DND-41 (cell line): ENCODE measurements around the gene SOCS7.

Source experiments
- ATAC-seq: fragments of 200-7000 bp; cut with Tn5 transposase; 3 replicates; pipeline ENCODE4 v1.9.1; 2021; ENCODE audit warnings: low read depth; ENCODE audit not compliant: insufficient read depth
- DNase-seq: peaks from one replicate; pipeline ENCODE4 v3.0.0-alpha.2; 2020
- H2AFZ ChIP-seq: 2 replicates; pipeline ENCODE4 v1.6.0; 2012; ENCODE audit warnings: low read depth, low read length
- H3K27ac ChIP-seq: 2 replicates; pipeline ENCODE4 v1.5.1; 2012; ENCODE audit warnings: low read length, inconsistent platforms
- H3K27me3 ChIP-seq: fragments of 200-600 bp; sonication (generic); 2 replicates; pipeline ENCODE4 v1.6.0; 2012; ENCODE audit warnings: low read length, mild to moderate bottlenecking, inconsistent platforms; ENCODE audit not compliant: insufficient read depth, poor library complexity
- H3K36me3 ChIP-seq: 2 replicates; pipeline ENCODE4 v1.5.1; 2012; ENCODE audit warnings: low read length, inconsistent platforms; ENCODE audit not compliant: insufficient read depth
- H3K4me1 ChIP-seq: 2 replicates; pipeline ENCODE4 v1.5.1; 2012; ENCODE audit warnings: mild to moderate bottlenecking, low read length; ENCODE audit not compliant: insufficient read depth
- H3K4me2 ChIP-seq: 2 replicates; pipeline ENCODE4 v1.6.0; 2012; ENCODE audit warnings: mild to moderate bottlenecking, moderate library complexity, low read length, inconsistent platforms; ENCODE audit not compliant: insufficient read depth
- H3K4me3 ChIP-seq, 2 experiments: fragments of 200-600 bp in 1 of 2; shearing (Covaris generic) in 1 of 2; 2 replicates each; pipeline ENCODE4 v1.5.1; 2012 to 2016; ENCODE audit warnings: inconsistent platforms in 2 of 2, low read length in 2 of 2, mild to moderate bottlenecking in 2 of 2, low read depth in 1 of 2, moderate library complexity in 1 of 2
- H3K79me2 ChIP-seq: 2 replicates; pipeline ENCODE4 v1.6.0; 2012; ENCODE audit warnings: low read length, inconsistent platforms; ENCODE audit not compliant: insufficient read depth
- H3K9ac ChIP-seq: 2 replicates; pipeline ENCODE4 v1.6.0; 2012; ENCODE audit warnings: low read depth, mild to moderate bottlenecking, inconsistent platforms, low read length, moderate library complexity
- H3K9me3 ChIP-seq: 2 replicates; pipeline ENCODE4 v1.5.1; 2012; ENCODE audit warnings: low read length, moderate library complexity, mild to moderate bottlenecking, inconsistent platforms; ENCODE audit not compliant: insufficient read depth, severe bottlenecking
- H4K20me1 ChIP-seq: 2 replicates; pipeline ENCODE4 v1.6.0; 2012; ENCODE audit warnings: low read length; ENCODE audit not compliant: insufficient read depth
- CTCF ChIP-seq: IDR thresholded peaks from 2 replicates; pipeline ENCODE4 v1.5.1; 2012; ENCODE audit warnings: borderline replicate concordance, low read length, moderate library complexity, mild to moderate bottlenecking; ENCODE audit not compliant: poor library complexity, severe bottlenecking; ENCODE audit errors: extremely low read depth
- EZH2 ChIP-seq: IDR thresholded peaks from 3 replicates; pipeline ENCODE4 v1.6.1; 2012; ENCODE audit warnings: borderline replicate concordance, low read depth, mild to moderate bottlenecking, moderate library complexity, low read length, inconsistent platforms; ENCODE audit not compliant: severe bottlenecking

SOCS7 gene

GRCh38 chr17:38338053-38338452, 13.6 kb upstream of the SOCS7 start:
- Histone ChIP-seq H3K4me1 (no peaks in the 10 kb centered on the region), H4K20me1 (no peaks in the 10 kb centered on the region; the same call in 1 of the 2 replicates), H3K4me3 (no peak overlapping the region), H3K36me3 (no peaks in the 10 kb centered on the region), H3K9me3 (no peaks in the 10 kb centered on the region), H3K27me3 (no peaks in the 10 kb centered on the region), H3K79me2 (no peaks in the 10 kb centered on the region), H3K9ac (no peak overlapping the region), H3K27ac (no peak overlapping the region), H3K4me2 (no peak overlapping the region), H2AFZ (no peak overlapping the region)
- no peak for ATAC-seq
- no peak for DNase-seq
- TF ChIP-seq CTCF: no peak
- no peak for TF ChIP-seq EZH2

- Histone ChIP-seq H3K27ac (no peak overlapping the region), H3K4me1 (no peaks in the 10 kb centered on the region), H3K4me2 (no peak overlapping the region), H3K36me3 (no peaks in the 10 kb centered on the region), H3K9ac (no peak overlapping the region), H3K9me3 (no peaks in the 10 kb centered on the region), H3K27me3 (no peaks in the 10 kb centered on the region), H3K79me2 (no peaks in the 10 kb centered on the region), H2AFZ (no peak overlapping the region), H3K4me3 (no peak overlapping the region), H4K20me1 (no peaks in the 10 kb centered on the region; the same call in 1 of the 2 replicates)
- DNase-seq (no peak), ATAC-seq (no peak)
- TF ChIP-seq EZH2 (no peak), CTCF (no peak)
Measured at GRCh38 chr17:38338535-38338934, 13.1 kb upstream of the SOCS7 start.

GRCh38 chr17:38339891-38340290, 11.8 kb upstream of the SOCS7 start:
- H3K4me1 ChIP-seq: no peaks in the 10 kb centered on the region
- H3K9ac ChIP-seq: no peak overlapping the region
- H3K27me3 ChIP-seq: no peaks in the 10 kb centered on the region
- no peak overlapping the region for H3K4me2 ChIP-seq
- no peak overlapping the region for H3K4me3 ChIP-seq
- H3K36me3 ChIP-seq: no peaks in the 10 kb centered on the region
- no peak overlapping the region for H2AFZ ChIP-seq
- no peaks in the 10 kb centered on the region; the same call in 1 of the 2 replicates for H4K20me1 ChIP-seq
- H3K27ac ChIP-seq: no peak overlapping the region
- ATAC-seq (no peak), DNase-seq (no peak)
- no peaks in the 10 kb centered on the region for H3K9me3 ChIP-seq
- TF ChIP-seq EZH2 (no peak), CTCF (no peak)
- no peaks in the 10 kb centered on the region for H3K79me2 ChIP-seq

GRCh38 chr17:38341035-38341721, 10.5 kb upstream of the SOCS7 start:
- Histone ChIP-seq H3K9me3 (no peaks in the 10 kb centered on the region), H3K79me2 (no peaks in the 10 kb centered on the region), H3K27ac (no peak overlapping the region), H2AFZ (no peak overlapping the region), H3K9ac (no peak overlapping the region), H3K36me3 (no peaks in the 10 kb centered on the region), H3K27me3 (no peaks in the 10 kb centered on the region), H3K4me3 (no peak overlapping the region), H4K20me1 (no peaks in the 10 kb centered on the region; the same call in 1 of the 2 replicates), H3K4me2 (no peak overlapping the region), H3K4me1 (no peaks in the 10 kb centered on the region)
- DNase-seq (no peak), ATAC-seq (no peak)
- TF ChIP-seq CTCF (no peak), EZH2 (no peak)
